ENCODE measurements around the gene CD37. TPM values are rescaled to one million over a fixed set of nuclear protein-coding genes. Genes with fewer than 3 reads are reported as not detected.

CD37 gene
- total and polyA plus RNA-seq, 2 donors (not counting 1 experiment from before 2014, with no cell fraction given): 1,998 to 2,188 TPM

DNA sequence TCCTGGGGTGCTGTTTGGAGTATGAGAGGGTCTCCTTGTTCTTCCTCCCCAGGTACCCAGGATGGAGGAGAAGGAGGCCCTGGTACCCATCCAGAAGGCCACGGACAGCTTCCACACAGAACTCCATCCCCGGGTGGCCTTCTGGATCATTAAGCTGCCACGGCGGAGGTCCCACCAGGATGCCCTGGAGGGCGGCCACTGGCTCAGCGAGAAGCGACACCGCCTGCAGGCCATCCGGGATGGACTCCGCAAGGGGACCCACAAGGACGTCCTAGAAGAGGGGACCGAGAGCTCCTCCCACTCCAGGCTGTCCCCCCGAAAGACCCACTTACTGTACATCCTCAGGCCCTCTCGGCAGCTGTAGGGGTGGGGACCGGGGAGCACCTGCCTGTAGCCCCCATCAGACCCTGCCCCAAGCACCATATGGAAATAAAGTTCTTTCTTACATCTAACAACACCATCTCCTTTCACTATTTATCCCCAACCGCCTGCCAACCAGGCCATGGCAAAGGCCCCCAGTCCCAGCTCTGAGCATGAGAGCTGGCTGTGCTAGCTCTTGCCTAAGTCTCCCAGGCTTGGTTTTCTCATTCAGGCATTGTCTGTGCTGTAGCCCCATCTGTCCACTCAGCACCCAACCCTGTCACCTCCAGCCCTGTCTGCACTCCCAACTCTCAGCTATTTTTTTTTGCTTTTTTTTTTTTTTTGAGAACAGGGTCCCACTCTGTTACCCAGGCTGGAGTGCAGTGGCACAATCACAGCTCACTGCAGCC lies 39.6 kb downstream of the CD37 start:
- H3K9ac ChIP-seq (ENCODE audit: low read length): no peak overlapping the region
- H3K36me3 ChIP-seq (replicated peaks in 1 of 2; ENCODE audit: control extremely low read depth in 1 of 2, control insufficient read depth in 1 of 2, extremely low read depth in 1 of 2, insufficient read depth in 2 of 2, low read length in 1 of 2): no peaks in the 10 kb centered on the region
- H3K4me2 ChIP-seq (replicated peaks; ENCODE audit: low read depth, low read length, poor library complexity, severe bottlenecking): no peak overlapping the region
- peaks cover 0 to 3% (median under 1%) of the 10 kb centered on the region in 3 donors for H3K9me3 ChIP-seq (ENCODE audit: control extremely low read depth in 1 of 3, control insufficient read depth in 2 of 3, insufficient read depth in 1 of 3, low read length in 2 of 3)
- Mint-ChIP-seq H3K4me1 (no peaks in the 10 kb centered on the region), H3K9me3 (ENCODE audit: insufficient read depth) (no peaks in the 10 kb centered on the region), H3K27me3 (no peaks in the 10 kb centered on the region), H3K27ac (no peak overlapping the region), H3K4me3 (no peak overlapping the region)
- no peaks in the 10 kb centered on the region for H3K27me3 ChIP-seq (replicated peaks in 1 of 4; ENCODE audit: control extremely low read depth in 1 of 4, control insufficient read depth in 3 of 4, insufficient read depth in 4 of 4, low read length in 3 of 4)
- no peaks in the 10 kb centered on the region for H3K79me2 ChIP-seq (ENCODE audit: control insufficient read depth, insufficient read depth, low read length)
- no peak overlapping the region for H2AFZ ChIP-seq (ENCODE audit: insufficient read depth, low read depth, low read length, poor library complexity, severe bottlenecking)
- POLR2A ChIA-PET: interaction anchor here (0.5 to 1.1 kb wide), 2 partner anchors 35 to 586 kb away, joined by 5 to 11 read pairs; no protein-coding TSS in a partner anchor
- ATAC-seq (ENCODE audit: low read depth): no peak
- DNase-seq: no peak
- H4K20me1 ChIP-seq (ENCODE audit: control insufficient read depth, insufficient read depth, low read length, poor library complexity, severe bottlenecking): no peaks in the 10 kb centered on the region
- no peaks in the 10 kb centered on the region for H3K4me1 ChIP-seq (ENCODE audit: control insufficient read depth in 2 of 2, insufficient read depth in 2 of 2, low read length in 2 of 2)
- TF ChIP-seq, protein P1, sequence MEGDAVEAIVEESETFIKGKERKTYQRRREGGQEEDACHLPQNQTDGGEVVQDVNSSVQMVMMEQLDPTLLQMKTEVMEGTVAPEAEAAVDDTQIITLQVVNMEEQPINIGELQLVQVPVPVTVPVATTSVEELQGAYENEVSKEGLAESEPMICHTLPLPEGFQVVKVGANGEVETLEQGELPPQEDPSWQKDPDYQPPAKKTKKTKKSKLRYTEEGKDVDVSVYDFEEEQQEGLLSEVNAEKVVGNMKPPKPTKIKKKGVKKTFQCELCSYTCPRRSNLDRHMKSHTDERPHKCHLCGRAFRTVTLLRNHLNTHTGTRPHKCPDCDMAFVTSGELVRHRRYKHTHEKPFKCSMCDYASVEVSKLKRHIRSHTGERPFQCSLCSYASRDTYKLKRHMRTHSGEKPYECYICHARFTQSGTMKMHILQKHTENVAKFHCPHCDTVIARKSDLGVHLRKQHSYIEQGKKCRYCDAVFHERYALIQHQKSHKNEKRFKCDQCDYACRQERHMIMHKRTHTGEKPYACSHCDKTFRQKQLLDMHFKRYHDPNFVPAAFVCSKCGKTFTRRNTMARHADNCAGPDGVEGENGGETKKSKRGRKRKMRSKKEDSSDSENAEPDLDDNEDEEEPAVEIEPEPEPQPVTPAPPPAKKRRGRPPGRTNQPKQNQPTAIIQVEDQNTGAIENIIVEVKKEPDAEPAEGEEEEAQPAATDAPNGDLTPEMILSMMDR (IDR thresholded peaks at IDR 0.05): no peak
- no peak for TF ChIP-seq EZH2 (IDR thresholded peaks at IDR 0.05; ENCODE audit: borderline replicate concordance, insufficient read depth, low read depth, low read length, poor library complexity, severe bottlenecking)
- no peak overlapping the region for H3K4me3 ChIP-seq (ENCODE audit: control extremely low read depth in 1 of 5, extremely low read depth in 1 of 5, insufficient read depth in 1 of 5, low read depth in 2 of 5, low read length in 4 of 5)
- CTCF ChIA-PET: interaction anchor here (0.7 to 2.0 kb wide), 4 partner anchors 15 to 73 kb away, joined by 3 to 6 read pairs (median 4); no protein-coding TSS in a partner anchor
- 91% methylated on average over 13 of the region's 16 CpGs for WGBS (ENCODE audit: insufficient coverage)
- intact Hi-C loops (cut with micrococcal nuclease): no loop called here
- no peak overlapping the region for H3K27ac ChIP-seq (ENCODE audit: low read length in 2 of 2)

DNA sequence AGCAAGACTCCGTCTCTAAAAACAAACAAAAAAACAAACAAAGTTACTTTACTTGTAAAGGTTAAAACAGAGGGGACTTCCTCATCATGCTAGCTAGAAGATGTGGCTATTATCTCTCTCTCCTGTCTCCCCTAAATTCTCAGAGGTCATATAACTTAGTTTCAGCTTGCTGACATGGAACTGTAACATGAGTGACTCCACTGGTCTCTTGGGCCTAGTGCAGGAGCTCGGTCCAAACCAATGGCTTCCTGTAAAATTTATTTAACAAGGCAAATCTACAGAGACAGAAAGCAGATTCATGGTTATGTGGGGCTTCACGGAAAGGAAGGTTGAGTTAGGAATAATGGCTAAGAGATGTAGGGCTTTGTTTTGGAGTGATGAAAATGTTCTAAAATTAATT lies 43.3 kb downstream of the CD37 start:
- no peak for ATAC-seq (ENCODE audit: low read depth)
- Histone ChIP-seq H3K79me2 (ENCODE audit: control insufficient read depth, insufficient read depth, low read length) (no peaks in the 10 kb centered on the region), H3K4me1 (ENCODE audit: control insufficient read depth in 2 of 2, insufficient read depth in 2 of 2, low read length in 2 of 2) (no peaks in the 10 kb centered on the region), H3K36me3 (replicated peaks in 1 of 2; ENCODE audit: control extremely low read depth in 1 of 2, control insufficient read depth in 1 of 2, extremely low read depth in 1 of 2, insufficient read depth in 2 of 2, low read length in 1 of 2) (no peaks in the 10 kb centered on the region), H4K20me1 (ENCODE audit: control insufficient read depth, insufficient read depth, low read length, poor library complexity, severe bottlenecking) (no peaks in the 10 kb centered on the region), H2AFZ (ENCODE audit: insufficient read depth, low read depth, low read length, poor library complexity, severe bottlenecking) (no peak overlapping the region), H3K9ac (ENCODE audit: low read length) (no peak overlapping the region), H3K27ac (ENCODE audit: low read length in 2 of 2) (no peak overlapping the region), H3K9me3 (ENCODE audit: control extremely low read depth in 1 of 3, control insufficient read depth in 2 of 3, insufficient read depth in 1 of 3, low read length in 2 of 3) (peaks cover 4 to 11% (median 8%) of the 10 kb centered on the region in 3 donors), H3K27me3 (replicated peaks in 1 of 4; ENCODE audit: control extremely low read depth in 1 of 4, control insufficient read depth in 3 of 4, insufficient read depth in 4 of 4, low read length in 3 of 4) (no peaks in the 10 kb centered on the region), H3K4me3 (ENCODE audit: control extremely low read depth in 1 of 5, extremely low read depth in 1 of 5, insufficient read depth in 1 of 5, low read depth in 2 of 5, low read length in 4 of 5) (no peak overlapping the region), H3K4me2 (replicated peaks; ENCODE audit: low read depth, low read length, poor library complexity, severe bottlenecking) (no peak overlapping the region)
- H3K4me3 Mint-ChIP-seq: no peak overlapping the region
- no peak for TF ChIP-seq EZH2 (IDR thresholded peaks at IDR 0.05; ENCODE audit: borderline replicate concordance, insufficient read depth, low read depth, low read length, poor library complexity, severe bottlenecking)
- TF ChIP-seq, protein P1 (IDR thresholded peaks at IDR 0.05): no peak
- no peaks in the 10 kb centered on the region for H3K4me1 Mint-ChIP-seq
- no peak overlapping the region for H3K27ac Mint-ChIP-seq
- no peak for DNase-seq
- POLR2A ChIA-PET: no interaction called here
- no CpG with 5 or more reads among the region's 3 CpGs for WGBS (ENCODE audit: insufficient coverage)
- CTCF ChIA-PET: interaction anchor here (0.7 to 1.7 kb wide), 3 partner anchors 18 to 72 kb away, joined by 3 to 4 read pairs (median 3); partner anchors contain the start of gene CD37
- intact Hi-C loops (cut with micrococcal nuclease): no loop called here
- peaks cover 3% of the 10 kb centered on the region for H3K9me3 Mint-ChIP-seq (ENCODE audit: insufficient read depth)
- H3K27me3 Mint-ChIP-seq: no peaks in the 10 kb centered on the region
